Epidermal melanocyte (primary cell): Measurements from ENCODE around the gene ZNF512B.

Experiments
- DNase-seq: peaks from one replicate; pipeline ENCODE4 v3.0.0; 2011; ENCODE audit warnings: low spot score; ENCODE audit not compliant: insufficient read length

Gene ZNF512B

DNA sequence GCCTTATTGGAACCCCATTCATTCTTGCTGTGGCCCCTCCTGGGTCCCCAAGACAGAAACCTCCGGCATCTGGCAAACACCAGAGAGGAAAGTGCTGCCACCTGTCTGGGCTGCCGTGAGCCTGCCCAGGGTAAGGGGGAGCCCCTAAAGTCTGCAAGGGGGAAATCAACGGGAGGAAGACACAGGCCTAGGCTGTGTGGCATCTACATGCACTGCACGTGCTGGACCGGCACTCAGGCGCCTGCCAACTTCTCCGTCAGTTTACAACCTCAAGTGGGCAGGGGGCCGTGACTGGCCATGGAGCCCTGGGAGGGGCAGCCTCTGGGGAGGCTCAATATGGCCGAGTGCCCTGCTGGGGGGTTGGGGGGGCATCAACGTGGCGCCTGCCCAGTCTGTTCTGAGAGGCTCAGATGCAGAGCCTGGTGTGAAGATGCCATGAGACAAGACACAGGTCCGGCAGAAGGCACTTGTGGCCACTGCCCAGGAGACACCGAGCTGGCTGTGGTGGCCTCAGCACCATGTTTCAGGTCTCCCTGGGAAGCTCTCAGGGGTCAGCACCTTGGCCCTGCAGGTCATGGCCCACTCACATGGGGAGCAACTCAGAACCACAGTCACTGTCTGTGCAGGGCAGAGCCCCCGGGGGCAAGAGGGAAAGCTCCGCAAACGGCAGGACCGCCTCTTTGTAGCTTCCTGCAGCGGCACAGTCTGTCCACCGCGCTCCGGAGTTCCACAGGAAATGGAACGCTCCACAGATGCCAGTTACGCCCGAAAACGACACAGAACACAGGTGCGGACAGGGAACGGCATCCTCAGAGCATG is 21.9 kb downstream of the ZNF512B start:
- DNase-seq = no peak

DNA sequence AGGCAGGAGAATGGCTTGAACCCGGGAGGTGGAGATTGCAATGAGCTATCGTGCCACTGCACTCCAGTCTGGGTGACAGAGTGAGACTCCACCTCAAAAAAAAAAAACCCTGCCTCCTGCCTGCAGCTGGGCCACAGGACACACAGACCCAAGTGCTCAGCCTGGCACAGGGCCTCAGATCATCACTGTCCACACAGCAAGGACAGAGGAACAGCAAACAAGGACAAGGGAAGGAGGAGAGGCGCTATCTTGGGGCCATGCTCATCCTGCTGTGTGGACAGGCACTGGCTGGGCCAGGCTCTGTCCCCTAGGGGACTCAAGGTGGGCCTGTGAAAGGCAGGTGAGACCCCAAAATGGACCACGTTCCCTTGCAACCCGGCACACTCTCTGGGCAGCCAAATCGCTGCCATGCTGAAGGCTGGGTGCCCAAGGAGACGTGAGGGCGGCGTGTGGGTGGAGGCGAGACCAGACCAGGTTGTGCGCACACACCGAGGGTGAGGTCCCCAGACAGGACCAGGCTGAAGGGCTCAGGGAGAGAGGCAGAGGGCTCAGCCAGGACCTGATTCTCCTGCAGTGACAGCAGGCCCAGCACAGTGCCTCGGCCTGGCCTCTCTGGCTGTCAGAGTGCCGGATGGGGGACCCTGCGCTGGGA is 22.6 kb downstream of the ZNF512B start:
- no peak for DNase-seq

DNA sequence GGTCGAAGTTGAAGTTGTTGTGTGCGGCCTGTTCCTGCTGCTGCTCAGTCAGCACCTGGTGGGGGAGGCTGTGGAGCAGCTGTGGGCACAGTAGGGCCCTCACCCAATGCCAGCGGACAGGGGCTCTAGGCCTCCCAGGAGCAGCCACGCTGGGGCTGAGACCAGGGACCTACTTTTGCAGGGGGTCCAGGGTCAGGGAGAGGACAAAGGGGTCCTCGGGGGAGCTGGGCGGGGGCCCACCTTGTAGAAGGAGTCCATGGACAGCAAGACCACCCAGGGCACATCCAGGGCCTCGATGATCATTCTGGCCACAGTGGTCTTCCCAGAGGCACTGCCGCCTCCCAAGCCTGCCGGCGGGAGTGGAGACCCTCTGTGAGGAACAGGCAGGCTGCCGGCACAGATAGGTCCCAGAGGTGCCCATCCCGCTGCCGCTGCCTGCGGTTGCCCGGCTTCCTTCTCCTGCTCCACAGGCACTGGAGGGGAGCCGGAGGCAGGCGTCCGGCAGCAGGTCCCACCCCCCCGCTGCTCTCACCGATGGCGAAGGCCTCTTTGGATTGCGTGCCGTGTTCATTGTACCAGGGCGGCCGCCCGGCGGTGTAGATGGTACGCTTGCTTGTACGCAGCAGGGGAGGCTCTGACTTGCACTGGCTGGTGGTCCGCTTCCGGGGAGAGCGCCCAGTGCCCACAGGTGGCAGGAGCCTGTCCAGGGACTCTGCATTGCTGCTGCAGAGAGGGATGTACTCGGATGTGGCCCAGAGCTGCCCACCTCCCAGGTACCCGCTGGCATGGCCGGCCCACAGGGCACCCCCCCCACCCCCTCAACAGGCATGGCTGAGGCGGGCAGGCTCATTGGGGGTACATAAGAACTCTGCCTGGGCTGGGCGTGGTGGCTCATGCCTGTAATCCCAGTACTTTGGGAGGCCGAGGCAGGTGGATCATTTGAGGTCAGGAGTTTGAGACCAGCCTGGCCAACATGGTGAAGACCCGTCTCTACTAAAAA is 23.5 kb downstream of the ZNF512B start:
- DNase-seq = no peak

DNA sequence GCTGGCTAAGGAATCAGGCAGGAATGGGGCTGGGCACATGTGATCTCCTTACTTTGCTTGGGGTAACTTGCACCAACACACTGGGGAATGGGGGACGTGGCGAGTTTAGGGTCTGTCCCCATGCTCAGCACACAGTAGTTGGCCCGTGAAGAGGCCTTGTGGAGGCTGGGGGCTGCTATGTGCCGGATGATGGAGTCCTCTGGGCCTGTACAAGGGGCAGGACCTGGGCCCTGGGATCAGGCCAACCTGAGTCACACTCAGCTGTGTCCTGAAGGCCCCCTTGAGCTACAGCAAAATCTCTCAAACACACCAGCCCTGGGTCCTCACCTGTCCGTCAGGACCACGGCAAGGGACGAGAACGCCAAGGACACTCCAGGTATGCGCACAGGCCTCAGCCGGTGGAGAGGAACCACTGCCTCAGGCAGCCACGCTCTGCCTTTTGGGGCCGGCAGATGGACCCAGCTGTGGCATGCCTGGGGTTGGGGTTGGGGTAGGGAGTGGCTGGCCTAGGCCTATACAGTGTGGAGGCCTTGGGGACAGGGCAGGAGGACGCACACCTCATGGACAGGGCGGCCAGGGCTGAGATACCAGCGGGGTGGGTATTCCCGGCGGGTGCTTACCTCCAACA is 24.6 kb downstream of the ZNF512B start:
- DNase-seq = no peak

DNA sequence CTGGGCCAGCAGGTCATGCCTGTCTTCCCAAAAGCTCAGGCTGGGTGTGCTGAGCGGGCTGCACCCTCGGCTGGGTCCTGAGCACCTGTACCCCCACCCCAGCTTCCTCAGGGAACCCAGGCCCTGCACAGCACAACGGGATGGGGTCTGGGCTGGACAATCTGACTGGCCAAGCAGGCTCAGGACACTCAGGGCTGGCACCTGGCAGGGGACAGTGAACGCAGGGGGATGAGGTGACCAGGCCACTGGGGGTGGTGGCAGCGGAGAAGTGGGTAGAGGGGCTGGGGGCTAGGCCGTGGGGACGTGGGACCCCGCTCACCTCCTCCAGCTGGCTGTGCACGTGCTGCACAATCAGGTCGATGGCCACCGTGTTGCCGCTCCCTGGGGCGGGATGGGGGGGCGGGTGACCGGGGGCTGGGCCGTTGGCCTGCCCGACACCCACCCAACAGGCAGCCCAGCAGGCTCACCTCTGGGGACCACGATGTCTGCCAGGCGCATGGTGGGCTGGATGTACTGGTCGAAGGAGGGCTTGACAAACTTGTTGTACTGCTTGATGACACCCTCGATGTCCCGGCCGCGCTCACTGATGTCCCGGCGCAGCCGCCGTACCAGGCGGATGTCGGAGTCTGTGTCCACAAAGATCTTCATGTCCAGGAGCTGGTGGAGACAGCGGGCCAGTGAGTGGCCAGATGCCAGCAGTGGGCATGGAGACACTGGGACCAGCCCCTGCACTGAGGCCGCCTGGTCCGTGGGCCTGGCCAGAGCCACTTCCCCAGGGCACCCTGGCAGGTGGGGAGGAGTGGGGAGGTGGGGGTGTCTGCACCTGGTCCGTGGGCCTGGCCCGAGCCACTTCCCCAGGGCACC is 25.4 kb downstream of the ZNF512B start:
- no peak for DNase-seq

DNA sequence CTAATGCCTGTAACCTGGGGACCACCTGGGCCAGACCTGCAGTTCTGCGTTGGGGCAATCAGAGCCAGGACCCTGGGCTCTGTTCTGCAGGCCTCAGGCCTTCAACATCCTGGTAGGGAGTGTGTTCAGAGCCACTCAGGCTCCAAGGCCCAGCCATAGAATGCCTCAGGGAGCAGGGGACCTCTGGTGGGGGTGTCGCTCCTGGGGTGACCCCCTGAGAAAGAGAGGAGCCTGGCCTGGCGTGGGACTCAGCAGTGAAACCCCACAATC is 26.0 kb downstream of the ZNF512B start:
- DNase-seq = no peak

DNA sequence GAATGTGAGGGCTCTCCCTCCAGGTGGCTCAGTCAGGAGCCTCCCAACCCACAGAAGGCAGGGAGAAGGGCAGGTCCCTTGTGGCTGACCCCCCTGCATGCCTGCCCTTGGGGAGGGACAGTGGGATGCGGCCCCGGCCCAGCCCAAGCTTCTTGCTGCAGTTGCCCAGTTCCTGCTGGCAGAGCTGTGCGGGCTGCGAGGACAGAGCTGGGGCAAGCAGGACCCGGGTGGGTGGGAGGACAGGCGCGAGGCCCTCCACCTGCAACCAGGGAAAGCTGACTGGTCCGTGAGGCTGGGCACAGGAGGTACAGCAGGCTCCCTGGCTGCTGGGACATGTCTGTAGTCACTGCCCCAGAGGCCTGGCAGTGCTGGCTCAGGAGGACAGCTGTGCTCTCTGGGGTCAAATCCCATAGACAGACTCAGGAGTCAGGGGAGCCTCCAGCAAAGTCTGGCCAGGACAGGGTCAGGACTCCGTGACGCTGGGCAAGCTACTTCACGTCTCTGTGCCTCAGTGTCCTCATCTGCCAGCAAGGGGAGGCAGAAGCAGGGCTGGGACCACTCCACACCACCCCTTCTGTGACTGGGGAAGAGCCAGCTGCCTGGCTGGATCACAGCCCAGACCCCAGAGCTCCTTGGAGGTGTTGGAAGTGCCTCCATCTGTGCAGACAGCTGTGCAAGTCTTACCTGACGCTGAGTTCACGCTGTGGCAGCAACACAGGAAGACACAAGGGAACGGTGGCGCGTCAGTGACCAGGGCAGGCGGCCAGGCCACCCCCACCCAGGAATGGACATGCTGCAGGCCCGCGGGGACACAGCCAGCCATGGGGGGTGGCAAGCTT is 26.5 kb downstream of the ZNF512B start:
- no peak for DNase-seq

DNA sequence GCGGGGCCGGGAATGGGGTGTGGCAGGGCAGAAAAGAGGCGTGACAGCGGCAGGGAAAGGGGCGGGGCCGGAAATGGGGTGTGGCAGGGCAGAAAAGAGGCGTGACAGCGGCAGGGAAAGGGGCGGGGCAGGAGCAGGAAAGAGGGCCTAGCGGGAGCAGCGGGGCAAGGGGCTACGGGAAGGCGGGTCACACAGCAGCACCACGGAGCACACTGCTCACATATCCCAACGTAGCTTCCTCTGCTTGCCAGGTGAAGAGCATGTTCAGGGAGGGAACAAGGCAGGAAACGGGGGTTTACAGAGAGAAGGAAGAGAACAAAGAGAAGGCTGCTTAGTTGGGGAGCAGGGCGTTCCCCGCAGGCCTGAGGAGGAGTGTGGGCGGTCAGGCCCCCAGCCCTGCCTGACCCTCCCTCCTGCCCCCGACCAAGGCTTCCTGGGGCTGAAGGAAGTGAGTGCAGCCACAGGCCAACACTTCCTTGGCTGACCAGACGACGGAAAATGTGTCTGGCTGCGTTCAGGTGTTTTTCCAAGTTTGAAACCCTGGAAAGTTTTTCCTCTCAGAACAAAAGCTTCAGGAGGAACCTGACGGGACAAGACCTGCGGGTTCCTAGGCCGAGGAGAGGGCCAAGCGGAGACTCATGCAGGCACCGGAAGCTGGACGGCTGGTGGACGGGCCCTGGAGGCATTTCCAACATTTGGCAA is 27.3 kb downstream of the ZNF512B start:
- DNase-seq = no peak

DNA sequence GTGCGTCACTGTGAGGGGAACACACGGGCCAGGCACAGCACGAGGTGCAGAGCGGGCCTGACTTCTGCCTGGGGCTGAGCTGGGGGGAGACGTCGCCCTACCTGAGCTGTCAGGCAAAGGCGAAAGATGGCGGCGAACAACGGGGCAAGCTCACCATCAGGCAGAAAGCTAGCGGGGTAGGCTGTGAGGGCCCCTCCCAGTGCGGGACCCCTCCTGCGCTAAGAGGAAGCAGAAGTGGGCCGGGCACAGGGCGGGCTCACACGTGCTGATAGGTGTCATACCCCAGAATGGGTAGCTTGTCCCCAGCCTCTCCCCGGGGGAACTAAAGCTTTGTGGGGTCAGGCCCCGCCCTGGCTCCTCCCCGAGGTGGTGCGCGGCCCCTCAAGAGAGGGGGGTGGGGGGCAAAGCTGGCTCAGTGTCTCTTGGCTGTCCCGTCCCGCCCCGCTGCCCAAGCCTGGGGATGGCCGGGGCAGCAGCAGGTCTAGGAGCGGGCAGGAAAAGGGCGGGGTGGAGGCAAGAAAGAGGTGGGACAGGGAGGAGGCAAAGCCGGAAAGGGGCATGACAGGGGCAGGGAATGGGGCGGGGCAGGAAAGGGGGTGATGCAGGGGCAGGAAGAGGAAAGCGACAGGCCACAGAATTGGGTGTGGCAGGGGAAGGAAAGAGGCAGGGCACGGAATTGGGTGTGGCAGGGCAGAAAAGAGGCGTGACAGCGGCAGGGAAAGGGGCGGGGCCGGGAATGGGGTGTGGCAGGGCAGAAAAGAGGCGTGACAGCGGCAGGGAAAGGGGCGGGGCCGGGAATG is 28.2 kb downstream of the ZNF512B start:
- peak; percentile 88 for DNase-seq

DNA sequence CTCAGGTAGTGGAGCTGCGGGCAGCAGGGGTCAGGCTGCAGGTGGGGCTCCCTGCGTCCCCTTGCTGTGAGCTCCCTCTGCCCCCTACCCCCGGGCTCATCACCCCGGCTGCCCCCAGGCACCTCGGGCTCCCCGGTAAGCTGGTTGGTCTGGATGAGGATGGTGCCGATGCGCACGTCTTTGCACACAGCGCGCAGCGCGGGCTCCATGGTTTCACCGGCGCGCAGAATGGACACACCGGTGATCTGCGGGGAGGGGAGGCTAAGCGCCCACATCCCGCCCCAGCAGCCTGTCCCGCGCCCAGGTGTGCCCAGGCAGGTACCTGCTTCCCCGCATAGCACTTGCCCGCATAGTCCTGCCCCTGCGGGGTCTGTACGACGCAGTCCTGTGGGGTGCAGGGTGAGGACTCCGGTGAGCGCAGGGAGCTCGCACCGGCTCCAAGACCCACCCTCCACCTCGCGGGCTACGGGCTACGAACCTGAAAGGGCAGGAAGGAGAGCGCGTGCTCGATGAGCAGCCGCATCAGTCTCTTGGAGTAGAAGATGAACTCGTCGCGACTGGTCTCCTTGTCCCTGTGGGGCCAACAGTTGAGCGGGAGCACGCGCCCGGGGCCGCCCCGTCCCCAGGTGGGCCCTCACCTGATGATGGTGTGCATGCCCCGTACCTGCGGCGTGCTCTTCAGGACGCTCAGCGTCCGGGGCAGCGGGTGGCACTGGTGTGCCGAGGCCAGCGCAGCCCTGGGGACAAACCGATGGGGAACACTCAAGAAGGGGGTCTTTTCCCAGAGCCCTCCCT is 29.1 kb downstream of the ZNF512B start:
- DNase-seq = no peak

DNA sequence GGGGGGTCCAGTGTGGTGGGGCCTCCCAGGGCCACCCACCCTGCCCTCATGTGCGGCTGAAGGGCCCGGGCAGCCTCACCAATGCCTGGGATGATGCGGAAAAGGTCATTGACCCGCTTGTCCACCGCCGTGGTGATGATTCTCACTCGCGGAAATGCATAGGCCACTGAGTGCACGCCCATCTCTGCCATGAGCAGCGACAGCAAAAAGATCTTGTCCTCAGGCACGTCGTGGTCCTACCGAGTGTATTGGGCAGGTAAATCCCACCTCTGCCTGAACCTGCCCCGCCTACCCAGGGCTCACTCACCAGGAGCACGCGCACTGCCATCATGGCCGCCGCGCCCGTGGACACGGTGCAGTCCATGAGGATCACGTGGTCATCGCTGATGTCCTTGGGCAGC is 29.7 kb downstream of the ZNF512B start:
- DNase-seq = no peak

DNA sequence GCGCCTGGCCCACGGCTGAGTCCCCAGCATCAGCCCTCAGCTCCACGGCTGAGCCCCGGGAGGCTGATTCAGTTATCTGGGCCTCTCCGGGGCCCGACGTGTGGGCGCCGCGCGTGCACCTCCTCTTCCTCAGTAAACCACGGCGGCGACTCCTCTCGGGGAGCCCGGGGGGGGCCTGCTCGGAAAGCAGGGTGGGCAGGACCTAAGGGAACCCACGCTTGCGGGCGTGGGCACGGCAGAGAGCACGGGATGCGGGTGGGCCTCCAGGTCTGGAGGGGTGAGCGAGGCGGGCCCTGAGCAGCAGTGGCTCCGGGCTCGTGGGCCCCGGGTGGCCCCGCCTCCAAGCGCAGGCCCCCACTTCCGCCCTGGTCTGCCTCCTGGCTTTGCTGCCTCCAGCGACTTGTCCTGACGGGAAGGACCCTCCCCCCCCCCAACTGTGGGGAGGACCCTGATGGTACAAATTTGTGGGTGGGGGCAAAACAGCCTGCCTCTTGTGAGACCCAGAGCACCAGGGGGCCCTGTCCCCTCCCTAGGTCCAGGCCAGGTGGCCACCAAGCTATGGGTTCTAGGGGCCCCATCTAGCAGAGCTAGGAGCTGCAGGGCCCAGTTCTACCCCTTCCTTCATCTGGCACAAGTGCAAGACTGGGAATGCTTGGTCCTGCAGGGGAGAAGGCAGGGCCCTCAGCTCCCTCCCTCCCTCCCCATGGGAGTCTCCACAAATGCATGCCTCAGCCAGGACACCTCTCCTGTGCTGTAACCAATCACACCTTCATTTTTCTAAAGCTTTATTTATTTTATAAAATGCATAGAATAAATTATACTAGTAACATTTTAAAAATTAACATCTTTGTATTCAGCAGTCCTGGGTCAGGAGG is 30.4 kb downstream of the ZNF512B start:
- DNase-seq = no peak

DNA sequence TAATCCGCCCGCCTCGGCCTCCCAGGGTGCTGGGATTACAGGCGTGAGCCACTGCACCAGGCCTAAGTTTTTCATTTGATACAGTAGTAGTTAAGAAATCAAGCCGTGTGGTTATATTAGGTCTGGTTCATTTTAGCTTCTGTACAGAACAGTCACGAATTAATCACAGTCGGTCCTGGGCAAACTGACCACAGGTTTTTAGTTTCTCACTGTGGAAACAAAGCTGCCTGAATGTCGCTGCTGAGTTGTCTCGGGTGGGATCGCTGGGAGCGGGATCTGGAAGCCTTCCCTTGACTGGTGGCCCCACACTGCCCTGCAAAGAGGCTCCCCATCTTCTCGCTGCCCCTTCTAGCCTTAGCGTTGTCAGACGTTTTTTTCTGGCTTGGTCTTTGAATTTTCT is 32.1 kb downstream of the ZNF512B start:
- DNase-seq = no peak

DNA sequence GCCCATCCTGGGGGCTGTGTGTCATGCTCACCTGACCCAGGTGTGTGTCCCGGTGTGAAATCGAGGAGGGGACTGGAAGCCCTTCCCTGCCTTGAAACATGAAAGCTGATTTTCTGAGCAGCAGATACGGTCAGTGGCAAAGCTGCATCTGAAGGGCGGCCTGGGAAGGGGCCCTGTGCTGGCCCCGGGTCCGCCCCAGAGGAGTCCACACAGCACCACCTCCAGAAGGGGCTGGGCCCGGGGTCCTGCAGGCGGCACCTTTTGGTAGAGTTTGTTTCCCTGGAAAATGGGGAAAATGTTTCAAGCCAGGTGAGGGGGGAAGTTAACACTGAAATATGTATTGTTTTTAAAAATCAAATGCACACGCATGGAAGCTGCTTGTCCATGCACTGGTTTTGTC is 34.3 kb downstream of the ZNF512B start:
- no peak for DNase-seq

DNA sequence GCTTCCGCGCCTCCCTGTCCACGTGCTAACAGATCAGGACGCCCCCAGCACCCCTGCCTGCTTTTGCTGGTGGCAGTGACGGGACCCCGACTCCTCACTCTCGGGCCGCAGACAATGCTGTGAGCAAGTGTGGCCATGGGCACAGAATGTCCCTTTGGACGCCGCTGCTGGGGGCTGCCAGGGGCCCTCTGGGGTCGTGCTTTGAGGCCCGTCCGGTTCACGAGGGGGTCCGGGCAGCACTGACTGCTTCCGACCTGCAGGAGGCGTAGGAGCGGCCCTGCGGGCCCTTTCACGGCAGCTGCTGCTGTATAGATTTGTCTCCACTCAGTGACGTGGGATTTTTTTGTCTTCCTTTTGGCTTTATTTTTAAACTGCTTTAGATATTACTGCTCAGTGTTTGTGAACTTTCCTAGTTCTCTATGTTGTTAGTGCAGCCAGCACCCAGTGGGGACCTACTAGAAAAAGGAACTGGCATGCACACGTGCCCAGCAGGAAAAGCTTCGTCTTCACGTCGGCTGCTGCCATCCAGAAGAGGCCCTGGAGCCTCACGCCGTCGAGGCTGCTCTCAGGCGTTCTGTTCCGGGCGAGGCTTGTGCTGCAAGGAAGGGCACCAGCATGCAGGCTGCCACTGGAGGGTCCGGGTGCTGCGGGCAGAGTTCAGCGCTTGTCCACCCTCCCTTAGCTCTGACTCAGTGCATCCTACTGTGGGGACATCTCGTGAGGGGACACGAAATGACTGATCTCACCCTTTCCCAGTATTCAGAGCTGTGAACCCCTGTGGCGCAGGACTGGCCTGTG is 35.3 kb downstream of the ZNF512B start:
- DNase-seq = peak; percentile 12

DNA sequence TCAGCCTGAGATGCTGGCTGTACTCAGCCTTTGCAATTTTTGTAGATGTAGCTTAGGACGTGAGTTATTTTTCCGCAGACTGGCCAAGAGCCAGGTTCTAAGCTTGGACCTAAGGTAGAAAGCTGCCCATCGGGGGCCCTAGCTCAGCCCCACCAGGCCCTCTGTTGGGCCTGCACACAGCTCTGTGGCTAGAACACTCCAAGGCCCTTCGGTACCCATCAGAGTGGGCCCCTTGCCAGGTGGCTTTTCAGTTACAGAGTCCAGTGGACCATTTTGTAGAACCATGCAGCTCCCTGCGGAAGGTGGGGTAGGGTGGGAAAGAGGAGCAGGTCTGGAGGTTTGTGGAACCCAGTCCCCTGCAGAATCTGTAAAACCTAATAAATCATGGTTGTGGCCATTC is 36.1 kb downstream of the ZNF512B start:
- DNase-seq = peak; percentile 16
